IMR-90 (cell line): ENCODE results near the gene KCTD18.

Experiments used
- BHLHE40 ChIP-seq: fragments of 150-350 bp; IDR thresholded peaks from 2 replicates; pipeline ENCODE4 v1.6.1; 2016; ENCODE audit warnings: mild to moderate bottlenecking, low read depth, low read length
- CHD1 ChIP-seq: IDR thresholded peaks from 2 replicates; pipeline ENCODE4 v1.6.1; 2012; ENCODE audit warnings: low read depth, low read length, improper control_type of control experiment
- NFE2L2 ChIP-seq: fragments of 150-350 bp; IDR thresholded peaks from 2 replicates; pipeline ENCODE4 v1.6.1; 2016; ENCODE audit warnings: low read depth, mild to moderate bottlenecking, low read length
- POLR2A ChIP-seq: IDR thresholded peaks from 2 replicates; pipeline ENCODE4 v1.6.1; 2012; ENCODE audit warnings: mild to moderate bottlenecking, low read depth, low read length
- RAD21 ChIP-seq: IDR thresholded peaks from 2 replicates; pipeline ENCODE4 v1.6.1; 2012; ENCODE audit warnings: low read length, improper control_type of control experiment
- RCOR1 ChIP-seq: IDR thresholded peaks from 2 replicates; pipeline ENCODE4 v1.6.1; 2012; ENCODE audit warnings: mild to moderate bottlenecking, low read length, improper control_type of control experiment; ENCODE audit not compliant: insufficient replicate concordance
- TF ChIP-seq, protein P1 (sequence below): conservative IDR thresholded peaks from 2 replicates; pipeline ENCODE4 v1.5.1; 2012; ENCODE audit warnings: mild to moderate bottlenecking, low read depth, low read length, improper control_type of control experiment
- TF ChIP-seq, protein P2 (sequence below): fragments of 150-350 bp; IDR thresholded peaks from 2 replicates; pipeline ENCODE4 v1.6.1; 2017; ENCODE audit warnings: mild to moderate bottlenecking, antibody characterized with exemption, low read length, low read depth

DNA sequence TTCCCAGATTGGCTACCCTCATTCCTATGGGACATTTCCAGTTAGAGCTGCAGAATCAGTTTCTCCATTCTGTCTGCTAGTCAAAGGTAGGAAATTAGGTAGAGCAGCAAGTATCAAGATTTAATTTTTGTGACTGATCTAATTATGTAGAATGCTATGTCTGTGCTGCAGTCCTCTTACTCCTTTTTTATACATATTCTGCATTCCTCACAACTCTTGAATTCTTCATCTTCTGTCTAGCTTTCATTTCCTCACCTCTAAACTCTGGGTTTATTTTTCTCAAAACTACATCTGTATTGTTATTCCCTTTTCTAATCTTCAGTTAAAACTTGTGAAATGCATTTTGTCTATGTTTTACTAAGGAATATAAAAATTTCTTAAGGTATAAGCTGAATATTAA, 24.7 kb upstream of the KCTD18 start:
- TF ChIP-seq BHLHE40 (no peak), POLR2A (no peak), RAD21 (no peak), RCOR1 (no peak), NFE2L2 (no peak), CHD1 (no peak)
- TF ChIP-seq, protein P1, sequence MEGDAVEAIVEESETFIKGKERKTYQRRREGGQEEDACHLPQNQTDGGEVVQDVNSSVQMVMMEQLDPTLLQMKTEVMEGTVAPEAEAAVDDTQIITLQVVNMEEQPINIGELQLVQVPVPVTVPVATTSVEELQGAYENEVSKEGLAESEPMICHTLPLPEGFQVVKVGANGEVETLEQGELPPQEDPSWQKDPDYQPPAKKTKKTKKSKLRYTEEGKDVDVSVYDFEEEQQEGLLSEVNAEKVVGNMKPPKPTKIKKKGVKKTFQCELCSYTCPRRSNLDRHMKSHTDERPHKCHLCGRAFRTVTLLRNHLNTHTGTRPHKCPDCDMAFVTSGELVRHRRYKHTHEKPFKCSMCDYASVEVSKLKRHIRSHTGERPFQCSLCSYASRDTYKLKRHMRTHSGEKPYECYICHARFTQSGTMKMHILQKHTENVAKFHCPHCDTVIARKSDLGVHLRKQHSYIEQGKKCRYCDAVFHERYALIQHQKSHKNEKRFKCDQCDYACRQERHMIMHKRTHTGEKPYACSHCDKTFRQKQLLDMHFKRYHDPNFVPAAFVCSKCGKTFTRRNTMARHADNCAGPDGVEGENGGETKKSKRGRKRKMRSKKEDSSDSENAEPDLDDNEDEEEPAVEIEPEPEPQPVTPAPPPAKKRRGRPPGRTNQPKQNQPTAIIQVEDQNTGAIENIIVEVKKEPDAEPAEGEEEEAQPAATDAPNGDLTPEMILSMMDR: no peak
- TF ChIP-seq, protein P2, sequence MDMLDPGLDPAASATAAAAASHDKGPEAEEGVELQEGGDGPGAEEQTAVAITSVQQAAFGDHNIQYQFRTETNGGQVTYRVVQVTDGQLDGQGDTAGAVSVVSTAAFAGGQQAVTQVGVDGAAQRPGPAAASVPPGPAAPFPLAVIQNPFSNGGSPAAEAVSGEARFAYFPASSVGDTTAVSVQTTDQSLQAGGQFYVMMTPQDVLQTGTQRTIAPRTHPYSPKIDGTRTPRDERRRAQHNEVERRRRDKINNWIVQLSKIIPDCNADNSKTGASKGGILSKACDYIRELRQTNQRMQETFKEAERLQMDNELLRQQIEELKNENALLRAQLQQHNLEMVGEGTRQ: no peak
